Panc1 (cell line): Measurements from ENCODE around the gene RPL3. TPM values are rescaled to one million over a fixed set of nuclear protein-coding genes. Genes with fewer than 3 reads are reported as not detected.
"Not testable (repeated sequence)": the region's sequence is repeated elsewhere in the genome, so short reads cannot be mapped to it uniquely, and the experiment has no call there.

ENCODE experiments used
- ATAC-seq: fragments of 200-7000 bp; cut with Tn5 transposase; 2 replicates; pipeline ENCODE4 v1.9.1; 2020; ENCODE audit warnings: mild to moderate bottlenecking, moderate library complexity
- BruUV-seq: library from RNA; stranded (reverse); fragments of 400-500 nt; replicated peaks from 2 replicates; lab custom pipeline; 2021; lab: Mats Ljungman, UMichigan
- CTCF ChIA-PET: fragments of 300-600 bp; sonication (Branson Sonifier 250); formaldehyde crosslinking; loops from one replicate; lab custom pipeline; 2022; ENCODE audit warnings: antibody characterized with exemption; lab: Charles Lee
- POLR2A ChIA-PET: fragments of 300-600 bp; sonication (Branson Sonifier 250); formaldehyde crosslinking; loops from one replicate; lab custom pipeline; 2022; ENCODE audit warnings: antibody characterized with exemption; lab: Charles Lee
- DNase-seq: peaks from one replicate; pipeline ENCODE4 v3.0.0-alpha.2; 2010; ENCODE audit warnings: low read depth, low spot score
- H3K27ac ChIP-seq: 2 replicates; pipeline ENCODE4 v1.5.1; 2011; ENCODE audit warnings: mild to moderate bottlenecking, low read length, inconsistent platforms
- H3K27me3 ChIP-seq: fragments of 200-500 bp; sonication (Bioruptor generic); 2 replicates; pipeline ENCODE4 v1.6.0; 2014; ENCODE audit warnings: low read length, inconsistent platforms; ENCODE audit not compliant: control insufficient read depth, insufficient read depth
- H3K36me3 ChIP-seq: fragments of 200-500 bp; sonication (Bioruptor generic); 2 replicates; pipeline ENCODE4 v1.5.1; 2014; ENCODE audit warnings: inconsistent platforms, mild to moderate bottlenecking, low read length, moderate library complexity; ENCODE audit not compliant: control insufficient read depth, insufficient read depth
- H3K4me1 ChIP-seq: 2 replicates; pipeline ENCODE4 v1.5.1; 2011; ENCODE audit warnings: inconsistent platforms, mild to moderate bottlenecking, low read length, moderate library complexity; ENCODE audit not compliant: control insufficient read depth, insufficient read depth
- H3K4me3 ChIP-seq, 2 experiments: 2 replicates each; pipeline ENCODE4 v1.5.1; 2011 to 2012; ENCODE audit warnings: low read depth in 2 of 2, low read length in 2 of 2, mild to moderate bottlenecking in 2 of 2, inconsistent platforms in 1 of 2, moderate library complexity in 1 of 2
- H3K9me3 ChIP-seq: fragments of 200-500 bp; sonication (Bioruptor generic); 2 replicates; pipeline ENCODE4 v1.5.1; 2014; ENCODE audit warnings: low read depth, mild to moderate bottlenecking, inconsistent platforms, low read length, moderate library complexity; ENCODE audit not compliant: control insufficient read depth, insufficient read depth
- CTCF ChIP-seq: fragments of 450-650 bp; IDR thresholded peaks from 2 replicates; pipeline ENCODE4 v1.5.1; 2017; ENCODE audit warnings: mild to moderate bottlenecking
- POLR2AphosphoS5 ChIP-seq: IDR thresholded peaks from 2 replicates; pipeline ENCODE4 v1.6.1; 2012; ENCODE audit warnings: mild to moderate bottlenecking, low read depth, low read length, moderate library complexity
- REST ChIP-seq, 2 experiments: IDR thresholded peaks; 2 replicates each; pipeline ENCODE4 v1.6.1; 2011 to 2012; ENCODE audit warnings: low read depth in 2 of 2, control low read depth in 1 of 2, low read length in 1 of 2, mild to moderate bottlenecking in 1 of 2, moderate library complexity in 1 of 2; ENCODE audit not compliant: insufficient read depth in 1 of 2
- SIN3A ChIP-seq: IDR thresholded peaks from 2 replicates; pipeline ENCODE4 v1.6.1; 2012; ENCODE audit warnings: low read depth, mild to moderate bottlenecking, low read length, moderate library complexity, borderline replicate concordance; ENCODE audit not compliant: insufficient read depth
- TCF7L2 ChIP-seq: IDR thresholded peaks from 2 replicates; pipeline ENCODE4 v1.6.1; 2011; ENCODE audit warnings: mild to moderate bottlenecking, low read depth, low read length, inconsistent platforms
- in situ Hi-C: cut with HindIII; loops from 2 replicates; pipeline ENCODE4 v1.10.0; 2016; ENCODE audit warnings: low sequenced_read_pairs, low pct_unique_long_range_greater_than_20kb
- intact Hi-C: fragments of 100-400 bp; cut with micrococcal nuclease; formaldehyde crosslinking; loops from one replicate; pipeline ENCODE4 v1.10.0; 2022; ENCODE audit not compliant: unreplicated experiment
- total RNA-seq: library from RNA; stranded (reverse); gene quantifications from one replicate; pipeline ENCODE4 v1.2.1, GENCODE V29; 2021; ENCODE audit not compliant: unreplicated experiment

Gene RPL3
- total RNA-seq, 1 experiment from 2014 or later: 885 TPM

- CTCF ChIA-PET: no interaction called here
- H3K4me1 ChIP-seq: peaks cover 19% of the 10 kb centered on the region
- H3K27me3 ChIP-seq: no peaks in the 10 kb centered on the region
- H3K36me3 ChIP-seq: no peaks in the 10 kb centered on the region
- POLR2A ChIA-PET: no interaction called here
- in situ Hi-C loops (no loop called here), intact Hi-C loops (no loop called here)
- no peak for DNase-seq
- ATAC-seq: no peak
- H3K9me3 ChIP-seq: no peaks in the 10 kb centered on the region
- no TSS peak for BruUV-seq
- no peak overlapping the region for H3K27ac ChIP-seq
- H3K4me3 ChIP-seq: no peak overlapping the region
- TF ChIP-seq SIN3A (no peak), POLR2AphosphoS5 (no peak)
Observed at GRCh38 chr22:39360242-39360641, 40.8 kb upstream of the RPL3 start.

- BruUV-seq: no TSS peak
- in situ Hi-C loops: no loop called here
- CTCF ChIA-PET: interaction anchor here (0.6 kb wide), 1 partner anchor 155 kb away, joined by 6 read pairs; no protein-coding TSS in a partner anchor
- Histone ChIP-seq H3K4me3 (no peak overlapping the region), H3K36me3 (no peaks in the 10 kb centered on the region), H3K9me3 (no peaks in the 10 kb centered on the region), H3K27ac (no peak overlapping the region), H3K4me1 (peaks cover 16% of the 10 kb centered on the region), H3K27me3 (no peaks in the 10 kb centered on the region)
- POLR2A ChIA-PET: no interaction called here
- TF ChIP-seq POLR2AphosphoS5 (no peak), TCF7L2 (no peak), CTCF (no peak), REST (IDR thresholded peaks at IDR 0.05; ENCODE audit: insufficient read depth in 1 of 2, low read depth in 2 of 2, low read length in 1 of 2) (no peak)
- intact Hi-C loops: no loop called here
- ATAC-seq (no peak), DNase-seq (no peak)
Observed at GRCh38 chr22:39359659-39360195, 40.3 kb upstream of the RPL3 start.

- H3K4me3 ChIP-seq, DNase-seq, H3K9me3 ChIP-seq, intact Hi-C loops, ATAC-seq, H3K4me1 ChIP-seq, H3K36me3 ChIP-seq, H3K27me3 ChIP-seq, H3K27ac ChIP-seq, BruUV-seq, in situ Hi-C loops: not testable (repeated sequence)
- POLR2A ChIA-PET: interaction anchor here (0.8 kb wide), 1 partner anchor 62 kb away, joined by 5 read pairs; no protein-coding TSS in a partner anchor
- CTCF ChIA-PET: interaction anchor here (1.2 kb wide), 1 partner anchor 15 kb away, joined by 3 read pairs; no protein-coding TSS in a partner anchor
Observed at GRCh38 chr22:39358197-39358596, 38.8 kb upstream of the RPL3 start.

- H3K4me3 ChIP-seq, H3K4me1 ChIP-seq, H3K9me3 ChIP-seq, H3K27me3 ChIP-seq, DNase-seq, POLR2A ChIA-PET, ATAC-seq, H3K27ac ChIP-seq, H3K36me3 ChIP-seq, in situ Hi-C loops, intact Hi-C loops, BruUV-seq: not testable (repeated sequence)
- CTCF ChIA-PET: interaction anchor here (1.2 kb wide), 1 partner anchor 14 kb away, joined by 3 read pairs; no protein-coding TSS in a partner anchor
Observed at GRCh38 chr22:39357110-39358108, 38.0 kb upstream of the RPL3 start.
